MV-4-11 (cell line): ENCODE results near the gene LTB4R.

Experiments used
- DNase-seq: peaks from one replicate; lab custom pipeline; 2025; lab: John Stamatoyannopoulos, UW

The LTB4R gene, protein sequence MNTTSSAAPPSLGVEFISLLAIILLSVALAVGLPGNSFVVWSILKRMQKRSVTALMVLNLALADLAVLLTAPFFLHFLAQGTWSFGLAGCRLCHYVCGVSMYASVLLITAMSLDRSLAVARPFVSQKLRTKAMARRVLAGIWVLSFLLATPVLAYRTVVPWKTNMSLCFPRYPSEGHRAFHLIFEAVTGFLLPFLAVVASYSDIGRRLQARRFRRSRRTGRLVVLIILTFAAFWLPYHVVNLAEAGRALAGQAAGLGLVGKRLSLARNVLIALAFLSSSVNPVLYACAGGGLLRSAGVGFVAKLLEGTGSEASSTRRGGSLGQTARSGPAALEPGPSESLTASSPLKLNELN

DNA sequence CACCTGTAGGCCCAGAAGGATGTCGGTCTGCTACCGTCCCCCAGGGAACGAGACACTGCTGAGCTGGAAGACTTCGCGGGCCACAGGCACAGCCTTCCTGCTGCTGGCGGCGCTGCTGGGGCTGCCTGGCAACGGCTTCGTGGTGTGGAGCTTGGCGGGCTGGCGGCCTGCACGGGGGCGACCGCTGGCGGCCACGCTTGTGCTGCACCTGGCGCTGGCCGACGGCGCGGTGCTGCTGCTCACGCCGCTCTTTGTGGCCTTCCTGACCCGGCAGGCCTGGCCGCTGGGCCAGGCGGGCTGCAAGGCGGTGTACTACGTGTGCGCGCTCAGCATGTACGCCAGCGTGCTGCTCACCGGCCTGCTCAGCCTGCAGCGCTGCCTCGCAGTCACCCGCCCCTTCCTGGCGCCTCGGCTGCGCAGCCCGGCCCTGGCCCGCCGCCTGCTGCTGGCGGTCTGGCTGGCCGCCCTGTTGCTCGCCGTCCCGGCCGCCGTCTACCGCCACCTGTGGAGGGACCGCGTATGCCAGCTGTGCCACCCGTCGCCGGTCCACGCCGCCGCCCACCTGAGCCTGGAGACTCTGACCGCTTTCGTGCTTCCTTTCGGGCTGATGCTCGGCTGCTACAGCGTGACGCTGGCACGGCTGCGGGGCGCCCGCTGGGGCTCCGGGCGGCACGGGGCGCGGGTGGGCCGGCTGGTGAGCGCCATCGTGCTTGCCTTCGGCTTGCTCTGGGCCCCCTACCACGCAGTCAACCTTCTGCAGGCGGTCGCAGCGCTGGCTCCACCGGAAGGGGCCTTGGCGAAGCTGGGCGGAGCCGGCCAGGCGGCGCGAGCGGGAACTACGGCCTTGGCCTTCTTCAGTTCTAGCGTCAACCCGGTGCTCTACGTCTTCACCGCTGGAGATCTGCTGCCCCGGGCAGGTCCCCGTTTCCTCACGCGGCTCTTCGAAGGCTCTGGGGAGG is at the start of gene LTB4R:
Gene LTB4R, plus strand, starts transcription at position 857 of the 959 bp plus-strand sequence. CDS start 4,150 bp downstream, outside the sequence.
- DNase-seq = peak; percentile 74

DNA sequence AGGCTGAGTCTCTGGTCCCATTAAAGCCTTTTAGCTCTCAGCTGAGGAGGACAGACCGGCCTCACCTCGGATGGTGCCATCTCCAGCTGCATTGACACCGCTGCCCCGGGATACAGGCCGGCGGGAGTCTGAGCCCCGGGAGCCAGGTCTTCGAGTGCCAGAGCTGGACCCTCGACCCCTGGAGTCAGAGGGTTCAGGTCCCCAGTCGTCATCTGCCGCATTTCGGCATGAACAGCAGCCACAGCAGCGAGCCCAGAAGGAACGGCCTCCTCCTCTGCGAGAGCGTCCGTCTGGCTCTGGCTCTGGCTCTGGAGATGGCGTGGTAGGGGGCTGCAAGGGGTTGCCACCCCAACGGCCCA is 49.4 kb upstream of the LTB4R start:
- DNase-seq = no peak

DNA sequence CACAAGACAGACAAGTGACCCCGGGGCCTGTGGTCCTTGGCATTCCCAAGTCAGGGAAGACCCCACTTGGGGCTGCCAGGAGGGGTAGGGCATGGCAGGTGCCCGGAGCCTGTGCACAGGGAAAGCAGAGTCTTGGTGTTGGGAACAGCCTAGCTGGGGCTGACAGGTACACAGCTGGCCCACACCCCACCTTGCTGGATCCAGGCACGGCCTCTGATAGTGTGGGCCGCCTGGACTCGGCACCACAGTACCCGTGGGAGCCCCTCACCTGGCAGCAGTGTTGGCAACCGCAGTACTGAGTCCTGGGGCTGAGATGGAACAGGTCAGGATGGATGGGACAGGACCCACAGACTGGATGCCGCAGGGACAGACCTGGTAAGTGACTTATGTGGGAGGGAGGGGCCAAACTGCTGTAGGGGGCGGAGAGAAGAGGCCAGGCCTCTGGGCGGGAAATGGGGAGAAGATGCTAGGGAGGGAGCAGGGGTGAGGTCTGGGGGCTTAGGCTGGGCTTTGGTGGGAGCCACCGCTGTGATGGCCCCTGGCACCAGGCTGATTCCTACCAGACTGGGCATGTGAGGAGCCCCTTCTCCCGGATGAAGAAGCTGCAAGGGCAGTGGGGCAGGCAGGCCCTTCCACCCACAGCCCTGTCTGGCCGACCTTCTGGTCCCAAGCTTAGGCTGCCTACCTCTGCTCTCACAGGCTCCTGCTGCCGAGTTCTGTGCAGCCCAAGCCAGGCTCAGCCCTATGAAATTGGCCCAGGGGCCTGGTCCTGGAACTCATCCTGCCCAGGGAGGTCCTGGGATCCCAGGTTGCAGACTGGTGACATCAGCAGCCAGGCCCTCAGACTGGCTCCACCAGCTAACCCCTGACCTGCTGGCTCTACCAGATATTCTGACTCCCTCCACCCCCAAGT is 48.2 kb upstream of the LTB4R start, which contains the start of gene TGM1:
Gene TGM1, minus strand, starts transcription at position 357 of the 913 bp plus-strand sequence. CDS start 825 bp downstream, outside the sequence.
- DNase-seq = no peak

DNA sequence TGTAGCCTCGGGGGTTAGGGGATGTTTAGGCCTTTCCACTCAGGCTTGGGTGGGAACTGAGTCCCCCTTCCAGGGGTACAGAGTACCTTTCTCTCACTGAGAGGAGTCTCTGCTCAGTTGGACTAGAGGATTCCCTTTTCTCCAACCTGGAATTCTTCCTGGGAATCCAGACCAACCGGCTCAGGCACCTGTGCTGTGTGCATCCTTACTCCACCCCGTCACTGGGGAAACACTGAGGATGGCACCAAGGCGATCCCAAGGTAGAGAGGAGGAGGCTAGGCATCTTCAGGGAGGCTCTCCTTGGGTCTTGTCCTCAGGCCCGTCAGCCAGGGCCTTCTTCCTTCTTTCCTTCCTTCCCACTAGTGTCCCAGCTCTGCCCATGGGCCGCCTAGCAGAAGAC is 47.5 kb upstream of the LTB4R start:
- no peak for DNase-seq

DNA sequence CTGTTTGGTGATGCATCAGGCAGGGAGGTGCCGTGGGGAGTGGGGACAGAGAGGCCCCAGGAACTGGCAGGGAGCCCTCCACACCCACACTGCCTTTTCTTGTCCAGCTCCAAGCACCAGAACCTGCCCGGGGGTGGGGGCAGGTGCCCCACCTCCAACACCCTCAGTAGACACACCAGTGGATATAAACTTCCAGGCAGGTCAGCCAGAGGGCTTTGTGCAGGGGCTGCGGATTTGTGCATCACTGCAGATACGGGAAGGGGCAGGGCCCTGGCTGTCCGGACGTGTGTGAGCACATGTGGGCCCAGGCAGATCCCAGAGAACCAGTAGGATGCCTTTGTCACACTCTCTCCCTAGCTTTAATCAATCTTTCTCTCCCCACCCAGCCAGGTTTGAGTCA is 47.0 kb upstream of the LTB4R start:
- no peak for DNase-seq

DNA sequence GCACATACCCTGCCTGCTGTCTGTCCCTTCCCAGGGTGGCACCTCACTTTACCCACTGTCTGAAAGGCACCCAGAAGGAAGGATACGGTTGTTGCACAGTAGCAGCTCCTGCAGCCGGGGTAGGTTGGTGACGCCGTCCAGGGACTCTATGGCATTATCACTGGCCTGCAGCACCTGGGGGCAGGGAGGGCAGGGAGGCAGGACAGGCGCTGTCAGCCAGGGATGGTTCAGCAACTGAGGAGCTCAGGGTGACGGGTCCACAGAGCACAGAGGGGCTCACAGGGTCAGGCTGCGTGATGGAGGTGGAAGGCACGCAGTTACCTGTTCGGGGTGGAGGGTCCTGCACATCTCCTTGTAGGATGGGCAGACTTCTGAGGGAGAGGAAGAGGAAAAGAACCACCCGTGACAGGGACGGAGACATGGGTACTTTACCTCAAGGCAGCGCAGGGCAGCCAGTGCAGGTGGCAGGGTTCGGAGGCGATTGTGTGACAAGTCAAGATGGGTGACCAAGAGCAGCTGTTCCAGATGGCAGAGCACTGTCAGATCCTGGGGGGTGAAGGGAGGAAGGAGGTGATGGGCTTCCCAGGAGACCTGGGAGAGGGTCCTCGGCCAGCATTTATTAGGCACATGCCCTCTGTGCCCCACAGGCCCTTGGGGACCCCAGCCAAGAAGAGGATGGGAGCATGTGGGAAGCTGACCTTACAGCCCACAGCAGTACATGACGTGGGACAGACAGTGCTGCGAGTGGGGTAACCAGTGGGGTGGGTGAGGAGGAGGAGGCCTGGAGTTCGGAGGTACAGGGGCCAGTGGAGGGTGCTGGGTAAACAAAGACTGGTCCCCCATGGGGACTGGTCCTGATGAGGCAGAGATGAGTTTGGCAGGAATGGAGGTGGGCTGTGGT is 44.7 kb upstream of the LTB4R start:
- DNase-seq = no peak

DNA sequence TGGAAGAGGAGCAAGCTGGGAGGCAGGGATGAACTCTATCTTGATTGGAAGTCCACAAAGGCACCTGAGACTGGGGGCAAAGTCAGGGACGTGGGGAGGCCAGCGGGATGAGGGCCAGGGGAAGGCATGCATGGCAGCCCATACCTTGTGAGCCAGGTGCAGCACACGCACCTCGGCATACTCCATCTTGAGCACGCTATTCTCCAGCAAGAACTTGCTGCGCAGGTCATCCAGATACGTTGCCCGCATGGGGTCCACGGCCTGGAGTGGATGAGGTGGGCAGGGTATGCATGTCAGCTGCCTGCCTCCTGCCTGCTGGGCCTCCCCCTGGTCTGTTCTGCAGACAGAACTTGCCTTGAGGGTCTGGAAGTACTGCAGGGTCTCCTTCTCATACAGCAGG is 43.8 kb upstream of the LTB4R start:
- no peak for DNase-seq

DNA sequence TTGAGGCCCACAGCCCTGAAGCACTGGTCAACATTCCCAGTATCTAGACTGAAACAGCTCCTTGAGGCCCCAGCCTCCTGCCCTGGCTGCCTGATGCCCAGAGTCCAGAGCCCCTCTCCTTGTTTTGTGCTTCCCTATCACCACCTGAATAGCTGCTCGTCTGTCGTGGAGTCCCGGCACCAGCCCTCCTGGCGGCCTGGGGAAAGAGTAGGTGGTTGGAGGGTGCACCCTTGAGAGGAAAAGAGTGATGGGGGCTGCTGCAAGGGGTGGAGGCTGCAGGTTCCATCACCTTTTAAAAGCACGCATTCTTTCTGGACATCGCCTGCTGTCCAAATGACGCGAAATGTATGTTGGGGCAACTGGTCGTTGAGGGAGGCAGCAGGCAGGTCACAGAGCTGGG is 43.1 kb upstream of the LTB4R start:
- no peak for DNase-seq

DNA sequence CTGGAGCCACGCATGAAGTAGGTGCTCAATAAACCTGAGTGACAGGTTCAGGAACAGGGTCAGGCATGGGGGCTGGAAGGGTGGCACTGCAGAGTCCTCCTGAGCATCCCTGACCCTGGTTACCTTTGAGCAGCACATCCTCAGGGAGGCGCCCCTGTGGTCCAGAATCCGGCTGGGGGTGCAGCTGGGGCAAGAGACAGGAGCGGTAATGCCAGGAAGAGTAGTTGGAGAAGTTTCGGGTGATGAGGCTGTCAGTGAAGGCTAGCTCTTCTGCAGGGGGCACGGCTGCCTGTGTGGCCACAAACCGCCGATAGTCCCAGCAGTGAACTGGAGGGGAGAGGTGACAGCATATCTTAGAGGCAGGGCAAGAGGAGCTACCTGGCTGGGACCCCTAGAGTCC is 41.9 kb upstream of the LTB4R start:
- DNase-seq = no peak

DNA sequence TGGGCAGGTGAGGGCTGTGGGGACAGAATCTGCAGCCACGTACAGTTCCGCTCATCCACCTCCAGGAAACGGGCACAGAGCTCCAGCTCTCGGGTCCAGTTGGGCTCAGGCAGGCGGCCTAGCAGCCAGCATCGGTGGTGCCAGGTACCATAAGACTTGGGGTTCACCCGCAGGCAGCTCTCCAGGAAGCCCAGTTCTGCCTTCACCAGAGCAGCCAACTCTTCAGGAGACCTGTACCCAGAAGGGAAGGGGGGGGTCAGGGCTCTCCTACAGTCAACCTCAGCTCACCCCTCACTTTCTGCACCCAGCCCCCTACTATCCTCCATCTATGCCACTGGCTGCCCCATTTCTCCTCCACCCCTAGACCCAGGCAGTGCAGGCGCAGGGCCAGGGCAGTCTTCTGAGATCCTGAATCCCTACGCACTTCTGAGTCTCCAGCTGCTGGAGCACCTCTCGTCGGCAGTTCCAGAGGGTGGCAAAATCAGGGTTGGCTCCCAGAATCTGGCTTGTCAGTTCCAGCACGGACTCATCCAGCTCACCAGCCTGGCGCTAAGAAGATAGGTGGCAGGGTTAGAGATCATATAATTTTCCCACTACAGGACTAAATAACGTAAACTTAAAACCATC is 41.3 kb upstream of the LTB4R start:
- no peak for DNase-seq

DNA sequence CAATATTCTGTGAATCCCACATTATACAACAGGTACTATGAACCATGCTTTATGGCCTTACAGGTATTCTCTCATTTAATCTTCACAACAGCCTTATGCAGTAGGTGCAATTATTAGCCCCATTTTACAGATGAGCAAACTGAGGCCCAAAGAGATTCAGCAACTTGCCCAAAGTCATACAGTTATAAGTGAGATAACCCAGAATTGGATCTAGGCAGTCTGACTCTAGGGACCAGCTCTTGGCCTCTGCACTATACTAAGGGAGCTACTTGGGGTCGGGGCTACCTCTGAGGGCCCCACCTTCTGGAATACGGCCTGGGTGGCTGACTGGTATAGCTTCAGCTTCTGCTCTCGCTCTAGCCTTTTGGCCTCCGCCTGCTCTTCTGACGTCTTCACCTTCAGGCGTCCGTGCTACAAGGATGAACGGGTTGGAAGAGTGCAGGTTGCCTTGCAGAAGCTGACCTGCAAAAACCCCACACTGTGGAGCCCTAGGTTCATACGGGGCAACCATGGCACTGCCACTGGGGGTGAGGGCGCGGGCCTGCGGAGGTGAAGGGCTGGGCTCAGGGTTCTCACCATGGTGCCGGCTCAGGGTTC is 40.7 kb upstream of the LTB4R start:
- DNase-seq = no peak

DNA sequence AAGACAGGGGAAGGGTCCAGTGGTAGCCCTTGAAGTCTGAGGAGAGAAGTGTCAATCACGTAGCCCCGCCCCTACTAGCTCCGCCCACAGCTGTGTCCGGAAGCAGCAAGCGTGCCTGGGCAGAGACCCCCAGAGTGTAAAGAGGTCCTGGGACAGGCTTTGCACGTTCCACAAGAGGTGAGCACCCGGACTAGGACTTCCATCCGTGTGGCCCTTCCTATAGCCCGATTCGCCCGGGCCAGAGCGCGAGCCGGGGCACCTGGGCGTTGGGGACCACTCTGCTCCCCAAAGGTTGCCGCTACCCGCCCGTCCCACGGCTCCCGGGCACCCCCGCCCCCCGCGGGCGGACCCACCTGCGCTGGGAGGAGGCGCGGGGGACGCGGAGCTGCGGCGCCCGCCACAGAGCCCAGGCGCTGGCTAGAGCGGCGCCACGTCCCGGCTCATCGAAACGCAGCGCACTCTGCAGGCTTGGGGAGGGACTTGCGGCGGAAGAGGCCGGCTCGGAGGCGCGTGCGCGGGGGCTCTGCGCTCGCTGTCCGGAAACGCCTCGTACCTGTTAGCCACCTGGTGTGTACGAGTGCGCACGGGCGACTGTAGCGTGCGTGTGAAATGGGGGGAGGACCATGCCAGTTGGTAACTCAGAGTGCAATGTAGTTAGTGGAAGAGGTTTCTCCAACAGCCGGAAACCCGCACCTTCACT is 40.0 kb upstream of the LTB4R start, which contains the start of gene RABGGTA:
Gene RABGGTA, minus strand, starts transcription at position 464 of the 700 bp plus-strand sequence. CDS start 482 bp downstream, outside the sequence.
- peak; percentile 79 for DNase-seq

DNA sequence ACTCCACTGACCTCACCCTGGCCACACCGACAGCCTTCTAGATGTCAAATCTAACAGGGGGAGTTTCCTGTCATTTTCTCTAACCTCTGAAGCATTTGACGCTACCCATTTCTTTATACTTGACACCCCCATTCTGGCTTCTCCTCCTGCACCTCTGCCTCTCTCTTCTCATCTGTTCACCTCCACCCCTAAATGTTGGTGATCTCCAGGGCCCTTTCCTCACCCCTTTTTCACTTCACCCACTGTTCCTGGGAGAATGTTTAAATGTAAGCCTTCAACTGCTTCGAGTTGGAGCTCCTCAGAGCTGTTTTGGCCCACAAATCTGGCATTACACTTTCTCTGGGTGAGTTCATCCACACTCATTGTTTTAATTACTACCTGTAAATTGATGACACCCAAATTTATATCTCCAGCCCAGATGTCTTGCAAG is 39.5 kb upstream of the LTB4R start:
- no peak for DNase-seq

DNA sequence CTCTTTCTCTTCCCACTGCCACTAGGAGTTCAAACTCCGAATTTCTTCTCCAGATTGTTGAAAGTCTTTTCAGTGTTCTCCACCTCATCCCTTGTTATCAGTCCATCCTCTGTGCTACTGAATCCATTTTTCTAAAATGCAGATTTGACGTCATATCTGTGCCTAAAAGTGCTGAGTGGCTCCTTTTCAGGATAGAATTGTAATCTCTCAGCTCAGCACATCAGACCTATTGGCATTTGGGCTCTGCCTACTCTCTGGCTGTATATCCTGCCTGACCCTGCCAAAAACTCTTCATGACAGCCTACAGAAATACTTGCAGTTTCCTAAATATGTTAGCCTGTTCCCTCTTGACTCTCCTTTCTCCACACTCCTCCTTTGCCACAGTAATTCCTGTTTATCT is 38.8 kb upstream of the LTB4R start:
- DNase-seq = no peak

DNA sequence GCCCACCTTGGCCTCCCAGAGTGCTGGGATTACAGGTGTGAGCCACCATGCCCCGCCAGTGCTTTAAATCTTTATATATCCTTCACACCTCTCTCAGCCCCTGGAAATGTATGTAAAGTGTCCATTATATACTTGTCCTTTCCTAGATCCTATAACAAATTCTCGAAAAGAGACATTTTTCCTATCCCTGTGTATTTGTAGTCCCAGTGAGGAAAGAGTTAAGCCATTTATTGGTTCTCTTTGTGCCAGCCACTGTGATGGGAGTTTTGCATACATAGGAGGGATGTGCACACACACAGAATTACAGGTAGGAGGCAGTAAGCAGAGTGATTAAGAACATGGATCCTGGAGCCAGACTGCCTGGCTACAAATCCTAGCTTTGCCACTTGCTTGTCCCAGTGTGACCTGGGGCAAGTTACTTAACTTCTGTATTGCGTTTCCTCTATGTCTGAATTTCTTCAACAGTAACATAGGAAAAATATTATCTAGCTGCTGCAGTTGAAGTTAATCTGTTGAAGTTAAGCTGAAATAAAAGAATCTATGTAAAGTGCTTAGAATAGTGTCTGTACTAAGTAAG is 37.8 kb upstream of the LTB4R start:
- DNase-seq = no peak

DNA sequence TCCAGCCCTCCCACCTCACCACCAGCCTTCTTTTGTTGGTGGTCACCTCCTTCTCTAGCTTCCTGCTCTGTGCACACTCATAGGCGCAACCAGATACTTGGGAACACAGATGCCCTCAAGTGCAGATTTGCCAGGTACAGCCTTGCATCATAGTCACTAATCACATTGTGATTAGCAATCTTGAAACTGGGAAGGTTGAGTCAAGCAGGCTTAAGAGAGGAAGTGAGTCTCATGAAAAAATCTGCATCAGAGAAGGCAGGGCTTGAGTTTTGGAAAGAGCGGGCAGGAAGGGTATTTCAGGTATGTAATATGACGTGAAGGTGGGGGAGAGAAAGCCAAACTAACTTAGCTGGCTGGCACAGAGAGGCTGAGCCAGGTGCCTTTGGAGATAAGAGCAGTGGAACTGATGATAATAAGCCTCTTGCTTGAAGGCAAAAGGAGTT is 37.2 kb upstream of the LTB4R start:
- DNase-seq = peak; percentile 87

DNA sequence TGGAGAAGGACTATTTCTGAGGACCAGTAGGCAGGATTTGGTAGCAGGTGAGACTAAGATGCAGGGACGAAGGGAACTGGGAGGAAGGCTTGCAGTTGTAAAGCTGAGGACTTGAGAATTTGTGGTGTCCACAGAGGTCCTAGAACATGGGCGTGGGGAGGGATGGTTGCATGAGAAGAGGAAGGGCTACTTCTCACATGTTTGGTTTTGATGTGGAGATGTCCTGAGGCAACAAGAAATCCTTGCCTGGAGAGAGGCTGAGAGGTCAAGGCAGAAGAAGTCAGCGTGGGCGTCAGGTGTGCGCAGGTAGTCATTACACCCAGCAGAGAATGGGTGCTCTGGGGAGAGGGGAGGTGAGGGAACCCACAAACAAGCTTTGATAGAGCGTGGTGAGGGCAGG is 34.2 kb upstream of the LTB4R start:
- no peak for DNase-seq

DNA sequence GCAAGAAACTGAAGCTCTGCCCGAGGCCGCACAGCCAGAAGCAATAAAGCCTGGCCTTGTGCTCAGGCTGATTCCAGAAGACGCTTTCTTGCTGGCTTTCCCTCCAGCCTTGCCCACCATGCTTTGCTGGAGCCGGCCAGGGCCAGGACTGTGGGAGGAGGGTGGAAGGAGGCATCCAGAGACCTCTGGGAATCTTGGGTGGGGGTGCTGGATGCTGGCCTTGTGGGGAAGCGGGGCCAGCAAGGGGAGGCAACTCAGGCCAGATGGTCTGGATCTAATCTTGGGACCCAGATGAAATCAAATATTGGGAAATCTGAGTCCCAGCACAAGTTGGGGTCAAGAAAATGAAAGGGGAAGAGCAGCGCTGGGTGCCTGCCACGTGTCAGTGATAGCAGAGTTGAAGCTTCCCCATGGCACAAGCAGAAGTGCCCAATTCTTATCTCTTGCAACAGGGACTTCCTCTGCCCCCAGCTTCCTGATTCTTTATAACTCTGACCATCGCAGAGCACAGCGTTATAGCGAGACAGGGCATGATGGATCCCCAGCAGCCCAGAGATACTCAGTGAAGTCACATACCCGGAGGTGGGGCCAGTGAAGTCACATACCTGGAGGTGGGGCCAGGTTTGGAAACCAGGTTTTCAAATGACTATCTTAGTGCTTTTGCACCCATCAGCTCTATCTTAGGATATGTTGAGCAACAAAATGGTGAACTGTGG is 33.5 kb upstream of the LTB4R start:
- peak; percentile 94 for DNase-seq
